WTC11 (cell line): Measurements from ENCODE around the gene RXRA. TPM values are rescaled to one million over a fixed set of nuclear protein-coding genes. Genes with fewer than 3 reads are reported as not detected.

Experiments
- ATAC-seq: fragments of 200-7000 bp; cut with Tn5 transposase; 2 replicates; pipeline ENCODE4 v1.10.0; 2021; ENCODE audit warnings: mild to moderate bottlenecking, moderate library complexity
- CTCF ChIA-PET: fragments of 300-600 bp; sonication (Branson Sonifier 250); formaldehyde crosslinking; loops from one replicate; lab custom pipeline; 2021; ENCODE audit warnings: antibody characterized with exemption; lab: Charles Lee
- POLR2A ChIA-PET: fragments of 350-600 bp; sonication (Branson Sonifier 250); formaldehyde crosslinking; loops from one replicate; lab custom pipeline; 2021; ENCODE audit warnings: antibody characterized with exemption; lab: Charles Lee
- DNase-seq: peaks from one replicate; pipeline ENCODE4 v3.0.0; 2021; ENCODE audit warnings: low spot score
- H3K27ac Mint-ChIP-seq: 2 replicates; pipeline ENCODE4 v1.8.0; 2021; ENCODE audit warnings: mixed read lengths
- H3K27me3 Mint-ChIP-seq: 2 replicates; pipeline ENCODE4 v1.8.0; 2021; ENCODE audit warnings: low read depth, mild to moderate bottlenecking, moderate library complexity, mixed read lengths
- H3K36me3 Mint-ChIP-seq: 2 replicates; pipeline ENCODE4 v1.8.0; 2021; ENCODE audit warnings: mixed read lengths
- H3K4me1 Mint-ChIP-seq: 2 replicates; pipeline ENCODE4 v1.8.0; 2022; ENCODE audit warnings: mixed read lengths
- H3K4me3 Mint-ChIP-seq: 2 replicates; pipeline ENCODE4 v1.8.0; 2021; ENCODE audit warnings: mild to moderate bottlenecking, moderate library complexity, mixed read lengths
- H3K9me3 Mint-ChIP-seq: 2 replicates; pipeline ENCODE4 v1.8.0; 2021; ENCODE audit warnings: mixed read lengths
- ATF2 ChIP-seq: sonication (generic); formaldehyde crosslinking; IDR thresholded peaks from 2 replicates; pipeline ENCODE4 v1.8.1; 2022; ENCODE audit warnings: low read depth, missing genetic modification reagents, borderline replicate concordance
- ETV6 ChIP-seq: sonication (generic); formaldehyde crosslinking; IDR thresholded peaks from 2 replicates; pipeline ENCODE4 v1.8.1; 2022; ENCODE audit warnings: mild to moderate bottlenecking, missing genetic modification reagents
- FOXP1 ChIP-seq: sonication (generic); formaldehyde crosslinking; IDR thresholded peaks from 2 replicates; pipeline ENCODE4 v1.8.0; 2022; ENCODE audit warnings: missing genetic modification reagents, mild to moderate bottlenecking, moderate library complexity, borderline replicate concordance
- JAZF1 ChIP-seq: fragments of 250-450 bp; sonication (Bioruptor Pico); IDR thresholded peaks from 2 replicates; pipeline ENCODE4 v1.9.0; 2021; ENCODE audit warnings: moderate library complexity, mild to moderate bottlenecking, inconsistent platforms
- NFYB ChIP-seq: sonication (generic); formaldehyde crosslinking; conservative IDR thresholded peaks from 2 replicates; pipeline ENCODE4 v1.8.0; 2022; ENCODE audit warnings: low read depth, missing genetic modification reagents
- NR1H2 ChIP-seq: sonication (generic); formaldehyde crosslinking; IDR thresholded peaks from 2 replicates; pipeline ENCODE4 v1.9.0; 2021; ENCODE audit warnings: mild to moderate bottlenecking, moderate library complexity, missing genetic modification reagents
- PRRX2 ChIP-seq: fragments of 250-450 bp; sonication (Bioruptor Pico); IDR thresholded peaks from 2 replicates; pipeline ENCODE4 v1.8.0; 2021; ENCODE audit warnings: mild to moderate bottlenecking
- RELA ChIP-seq: sonication (generic); formaldehyde crosslinking; IDR thresholded peaks from 2 replicates; pipeline ENCODE4 v1.8.1; 2022; ENCODE audit warnings: missing genetic modification reagents, mild to moderate bottlenecking, borderline replicate concordance
- SMAD3 ChIP-seq: sonication (generic); formaldehyde crosslinking; IDR thresholded peaks from 2 replicates; pipeline ENCODE4 v1.8.0; 2022; ENCODE audit warnings: missing genetic modification reagents, mild to moderate bottlenecking, borderline replicate concordance
- TCF7 ChIP-seq: sonication (generic); formaldehyde crosslinking; IDR thresholded peaks from 2 replicates; pipeline ENCODE4 v1.8.0; 2022; ENCODE audit warnings: mild to moderate bottlenecking, low read depth, missing genetic modification reagents, moderate library complexity
- TP53 ChIP-seq: sonication (generic); formaldehyde crosslinking; IDR thresholded peaks from 2 replicates; pipeline ENCODE4 v1.8.1; 2023; ENCODE audit warnings: mild to moderate bottlenecking, missing genetic modification reagents
- ZBTB21 ChIP-seq: sonication (generic); formaldehyde crosslinking; IDR thresholded peaks from 2 replicates; pipeline ENCODE4 v1.8.1; 2023; ENCODE audit warnings: mild to moderate bottlenecking, missing genetic modification reagents, borderline replicate concordance
- ZNF138 ChIP-seq: sonication (generic); formaldehyde crosslinking; conservative IDR thresholded peaks from 2 replicates; pipeline ENCODE4 v1.8.1; 2022; ENCODE audit warnings: mild to moderate bottlenecking, moderate library complexity, missing genetic modification reagents
- ZNF281 ChIP-seq: sonication (generic); formaldehyde crosslinking; IDR thresholded peaks from 2 replicates; pipeline ENCODE4 v1.8.0; 2023; ENCODE audit warnings: mild to moderate bottlenecking, missing genetic modification reagents
- ZNF416 ChIP-seq: fragments of 250-450 bp; sonication (Bioruptor Pico); IDR thresholded peaks from 2 replicates; pipeline ENCODE4 v1.9.0; 2021; ENCODE audit warnings: mild to moderate bottlenecking, inconsistent platforms
- ZNF532 ChIP-seq: fragments of 250-450 bp; sonication (Bioruptor Pico); IDR thresholded peaks from 2 replicates; pipeline ENCODE4 v1.9.0; 2021; ENCODE audit warnings: mild to moderate bottlenecking, borderline replicate concordance
- total RNA-seq: library from RNA; stranded (reverse); gene quantifications from 3 replicates; pipeline ENCODE4 v1.2.3, GENCODE V29; 2021
- TF ChIP-seq, protein P1 (sequence below): sonication (generic); formaldehyde crosslinking; conservative IDR thresholded peaks from 2 replicates; pipeline ENCODE4 v1.8.1; 2022; ENCODE audit warnings: mild to moderate bottlenecking, missing genetic modification reagents
- TF ChIP-seq, protein P2 (sequence below): sonication (generic); formaldehyde crosslinking; IDR thresholded peaks from 2 replicates; pipeline ENCODE4 v1.8.1; 2022; ENCODE audit warnings: mild to moderate bottlenecking, missing genetic modification reagents, moderate library complexity, borderline replicate concordance
- TF ChIP-seq, protein P3 (sequence below): sonication (generic); formaldehyde crosslinking; IDR thresholded peaks from 2 replicates; pipeline ENCODE4 v1.8.0; 2022; ENCODE audit warnings: mild to moderate bottlenecking, missing genetic modification reagents

The RXRA gene
- total RNA-seq, 1 experiment from 2014 or later, result 27.5 TPM

- TF ChIP-seq RELA (CRISPR knock-in tag) (no peak), ZNF416 (CRISPR knock-in tag) (no peak), NFYB (CRISPR knock-in tag) (no peak)
- TF ChIP-seq, all 79 proteins: peak for 0
Measured at GRCh38 chr9:134293031-134293521, 33.2 kb upstream of the RXRA start (continued).

GRCh38 chr9:134293611-134294152 lies 32.6 kb upstream of the RXRA start:
- H3K4me1 Mint-ChIP-seq, result peaks cover 2% of the 10 kb centered on the region; the same call in 1 of the 2 replicates
- TF ChIP-seq ATF2 (no peak), ZNF532 (no peak), SMAD3 (no peak), JAZF1 (no peak), ZNF281 (CRISPR knock-in tag) (no peak), PRRX2 (no peak), TP53 (CRISPR knock-in tag) (no peak), ZNF138 (no peak), FOXP1 (no peak), ETV6 (CRISPR knock-in tag) (no peak), NR1H2 (CRISPR knock-in tag) (no peak), ZBTB21 (CRISPR knock-in tag) (no peak), TCF7 (CRISPR knock-in tag) (no peak)
- TF ChIP-seq, protein P1, sequence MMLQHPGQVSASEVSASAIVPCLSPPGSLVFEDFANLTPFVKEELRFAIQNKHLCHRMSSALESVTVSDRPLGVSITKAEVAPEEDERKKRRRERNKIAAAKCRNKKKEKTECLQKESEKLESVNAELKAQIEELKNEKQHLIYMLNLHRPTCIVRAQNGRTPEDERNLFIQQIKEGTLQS (CRISPR knock-in tag), result no peak
- TF ChIP-seq, protein P2, sequence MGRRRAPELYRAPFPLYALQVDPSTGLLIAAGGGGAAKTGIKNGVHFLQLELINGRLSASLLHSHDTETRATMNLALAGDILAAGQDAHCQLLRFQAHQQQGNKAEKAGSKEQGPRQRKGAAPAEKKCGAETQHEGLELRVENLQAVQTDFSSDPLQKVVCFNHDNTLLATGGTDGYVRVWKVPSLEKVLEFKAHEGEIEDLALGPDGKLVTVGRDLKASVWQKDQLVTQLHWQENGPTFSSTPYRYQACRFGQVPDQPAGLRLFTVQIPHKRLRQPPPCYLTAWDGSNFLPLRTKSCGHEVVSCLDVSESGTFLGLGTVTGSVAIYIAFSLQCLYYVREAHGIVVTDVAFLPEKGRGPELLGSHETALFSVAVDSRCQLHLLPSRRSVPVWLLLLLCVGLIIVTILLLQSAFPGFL (CRISPR knock-in tag), result no peak
- TF ChIP-seq, protein P3, sequence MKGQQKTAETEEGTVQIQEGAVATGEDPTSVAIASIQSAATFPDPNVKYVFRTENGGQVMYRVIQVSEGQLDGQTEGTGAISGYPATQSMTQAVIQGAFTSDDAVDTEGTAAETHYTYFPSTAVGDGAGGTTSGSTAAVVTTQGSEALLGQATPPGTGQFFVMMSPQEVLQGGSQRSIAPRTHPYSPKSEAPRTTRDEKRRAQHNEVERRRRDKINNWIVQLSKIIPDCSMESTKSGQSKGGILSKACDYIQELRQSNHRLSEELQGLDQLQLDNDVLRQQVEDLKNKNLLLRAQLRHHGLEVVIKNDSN, result no peak
- TF ChIP-seq, all 79 proteins: peak for 0
- Mint-ChIP-seq H3K27me3 (no peaks in the 10 kb centered on the region), H3K4me3 (no peak overlapping the region), H3K27ac (no peak overlapping the region), H3K36me3 (no peaks in the 10 kb centered on the region), H3K9me3 (no peaks in the 10 kb centered on the region; the same call in 1 of the 2 replicates)
- CTCF ChIA-PET, result interaction anchor here (1.1 to 1.4 kb wide), 3 partner anchors 18 to 150 kb away, joined by 4 to 6 read pairs (median 5); no protein-coding TSS in a partner anchor
- DNase-seq (no peak), ATAC-seq (no peak)
- POLR2A ChIA-PET, result no interaction called here
